Measurements from ENCODE around the gene OR52R1.
"Not testable (repeated sequence)": the region's sequence is repeated elsewhere in the genome, so short reads cannot be mapped to it uniquely, and the experiment has no call there.

OR52R1 gene

GRCh38 chr11:4804280-4804679 is at the start of gene OR52R1:
Gene OR52R1 (minus strand): TSS chr11:4804380. CDS start chr11:4804380, 0 bp downstream.
- DNase-seq, result no peak

- no peak for DNase-seq
Measured at GRCh38 chr11:4851033-4851432, 46.9 kb upstream of the OR52R1 start.

GRCh38 chr11:4848908-4849532 is 44.8 kb upstream of the OR52R1 start, which contains the start of gene OR51S1:
Gene OR51S1 (minus strand): TSS chr11:4849208. CDS start chr11:4849208, 0 bp downstream.
- DNase-seq, result no peak

- no peak for DNase-seq
Measured at GRCh38 chr11:4839851-4840549, 35.8 kb upstream of the OR52R1 start.

GRCh38 chr11:4830909-4831308 is 26.7 kb upstream of the OR52R1 start:
- no peak for DNase-seq

GRCh38 chr11:4830346-4830745 is 26.2 kb upstream of the OR52R1 start:
- DNase-seq, result no peak

- no peak for DNase-seq
Measured at GRCh38 chr11:4826425-4826824, 22.2 kb upstream of the OR52R1 start.

GRCh38 chr11:4825132-4825531 is 21.0 kb upstream of the OR52R1 start:
- DNase-seq, result no peak

GRCh38 chr11:4821021-4821420 is 16.8 kb upstream of the OR52R1 start, which contains the start of gene OR51F2:
Gene OR51F2 (plus strand): TSS chr11:4821321. CDS start chr11:4821422, 101 bp downstream.
- no peak for DNase-seq

GRCh38 chr11:4809246-4809645 is 5.1 kb upstream of the OR52R1 start:
- no peak for DNase-seq

GRCh38 chr11:4808476-4808875 is 4.3 kb upstream of the OR52R1 start:
- no peak for DNase-seq

GRCh38 chr11:4801316-4801715 is 2.9 kb downstream of the OR52R1 start:
- DNase-seq, result not testable (repeated sequence)

- DNase-seq, result no peak
Measured at GRCh38 chr11:4798427-4799183, 5.6 kb downstream of the OR52R1 start.

- DNase-seq, result no peak
Measured at GRCh38 chr11:4797206-4797605, 7.0 kb downstream of the OR52R1 start.

- DNase-seq, result no peak
Measured at GRCh38 chr11:4782454-4782853, 21.7 kb downstream of the OR52R1 start.

- DNase-seq, result no peak
Measured at GRCh38 chr11:4769838-4770237, 34.3 kb downstream of the OR52R1 start, which contains the start of gene OR51F1. Gene OR51F1 (minus strand): TSS chr11:4769938. CDS start chr11:4769938, 0 bp downstream.

GRCh38 chr11:4768094-4768493 is 36.1 kb downstream of the OR52R1 start:
- DNase-seq, result no peak

GRCh38 chr11:4766420-4767043 is 37.6 kb downstream of the OR52R1 start:
- DNase-seq, result no peak

GRCh38 chr11:4763096-4763495 is 41.1 kb downstream of the OR52R1 start:
- DNase-seq, result no peak

Measured in amygdala (tissue), 56 donors.